ENCODE measurements around the gene S100B. TPM values are rescaled to one million over a fixed set of nuclear protein-coding genes. Genes with fewer than 3 reads are reported as not detected.

The S100B gene
- total and polyA plus RNA-seq, 3 experiments from 2014 or later = 0.91 to 24.1 (median 1.4) TPM

DNA sequence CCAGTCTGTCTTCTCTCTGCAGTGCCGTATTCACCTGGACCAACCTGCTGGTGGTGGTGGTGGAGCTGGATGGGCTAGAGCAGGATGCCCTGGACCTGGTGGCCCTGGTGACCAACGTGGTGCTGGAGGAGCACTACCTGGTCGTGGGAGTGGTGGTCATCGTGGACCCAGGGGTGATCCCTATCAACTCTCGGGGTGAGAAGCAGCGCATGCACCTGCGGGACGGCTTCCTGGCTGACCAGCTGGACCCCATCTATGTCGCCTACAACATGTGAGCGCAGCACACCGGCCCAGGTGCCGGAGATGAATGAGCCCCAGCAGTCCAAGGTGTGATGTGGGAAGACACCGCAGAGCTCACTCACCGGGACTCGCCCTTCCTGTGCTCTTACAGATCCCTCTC lies 37.5 kb downstream of the S100B start:
- peaks cover 32 to 91% (median 36%) of the 10 kb centered on the region in 3 donors for H3K36me3 Mint-ChIP-seq
- CTCF ChIA-PET = interaction anchor here (1.0 kb wide), 1 partner anchor 55 kb away, joined by 4 read pairs; no protein-coding TSS in a partner anchor
- H3K27ac ChIP-seq (ENCODE audit: low read depth, low read length) = no peak overlapping the region

DNA sequence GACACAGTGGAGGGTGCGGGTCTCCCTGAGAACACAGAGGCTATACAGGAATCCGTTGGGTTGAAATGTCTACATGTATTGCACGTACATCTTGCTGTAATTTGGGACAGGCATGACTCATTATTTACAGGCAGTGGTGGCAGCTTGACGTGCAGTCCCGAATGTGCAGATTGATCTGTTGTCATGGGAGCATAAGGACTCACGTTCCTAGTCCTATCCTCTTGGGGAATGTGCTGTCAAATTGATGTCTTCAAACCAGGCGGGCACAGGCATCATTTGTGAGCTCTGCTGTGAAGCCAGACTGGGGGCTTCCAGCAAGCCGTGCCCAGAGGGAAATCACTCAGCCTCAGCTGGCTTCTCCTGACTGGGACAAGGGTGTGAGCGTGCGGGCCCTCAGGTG lies 40.5 kb downstream of the S100B start:
- peaks cover 63% of the 10 kb centered on the region for H3K4me1 ChIP-seq (ENCODE audit: insufficient read depth, low read length)
- peak overlapping the region in 4 of 8 donors; percentile 52 to 96 (median 70) for H3K27ac Mint-ChIP-seq
- no peak overlapping the region for H3K4me3 ChIP-seq (ENCODE audit: low read length)
- H3K27ac ChIP-seq (ENCODE audit: low read depth, low read length) = no peak overlapping the region
- H3K27me3 Mint-ChIP-seq = no peaks in the 10 kb centered on the region
- peaks cover 49% of the 10 kb centered on the region for H3K36me3 ChIP-seq (ENCODE audit: insufficient read depth, low read length)
- peaks cover 17 to 95% (median 19%) of the 10 kb centered on the region in 3 donors for H3K36me3 Mint-ChIP-seq
- DNase-seq = no peak
- H3K4me3 Mint-ChIP-seq = no peak overlapping the region
- ChIA-PET POLR2A (no interaction called here), CTCF (interaction anchor here (0.8 to 2.3 kb wide), 2 partner anchors 12 to 15 kb away, joined by 3 to 6 read pairs; no protein-coding TSS in a partner anchor)
- no peaks in the 10 kb centered on the region for H3K27me3 ChIP-seq (ENCODE audit: insufficient read depth, low read length, poor library complexity, severe bottlenecking)
- no peaks in the 10 kb centered on the region for H3K9me3 Mint-ChIP-seq
- peaks cover 27 to 35% (median 30%) of the 10 kb centered on the region in 3 donors for H3K4me1 Mint-ChIP-seq
- H3K9me3 ChIP-seq (ENCODE audit: low read length) = no peaks in the 10 kb centered on the region

More for the DNA sequence above, 37.5 kb downstream of the S100B start:
- H3K9me3 Mint-ChIP-seq = peaks cover 0 to 2% (median 0%) of the 10 kb centered on the region in 5 donors
- H3K4me1 Mint-ChIP-seq = peaks cover under 1 to 17% (median 5%) of the 10 kb centered on the region in 3 donors
- POLR2A ChIA-PET = no interaction called here
- Histone ChIP-seq H3K4me3 (ENCODE audit: low read length) (no peak overlapping the region), H3K27me3 (ENCODE audit: insufficient read depth, low read length, poor library complexity, severe bottlenecking) (no peaks in the 10 kb centered on the region), H3K4me1 (ENCODE audit: insufficient read depth, low read length) (peaks cover 33% of the 10 kb centered on the region), H3K9me3 (ENCODE audit: low read length) (no peaks in the 10 kb centered on the region), H3K36me3 (ENCODE audit: insufficient read depth, low read length) (peaks cover 65% of the 10 kb centered on the region)
- H3K27ac Mint-ChIP-seq = peak overlapping the region in 5 of 8 donors; percentile 46 to 96 (median 61)
- H3K4me3 Mint-ChIP-seq = no peak overlapping the region
- no peak for DNase-seq
- H3K27me3 Mint-ChIP-seq = no peaks in the 10 kb centered on the region

DNA sequence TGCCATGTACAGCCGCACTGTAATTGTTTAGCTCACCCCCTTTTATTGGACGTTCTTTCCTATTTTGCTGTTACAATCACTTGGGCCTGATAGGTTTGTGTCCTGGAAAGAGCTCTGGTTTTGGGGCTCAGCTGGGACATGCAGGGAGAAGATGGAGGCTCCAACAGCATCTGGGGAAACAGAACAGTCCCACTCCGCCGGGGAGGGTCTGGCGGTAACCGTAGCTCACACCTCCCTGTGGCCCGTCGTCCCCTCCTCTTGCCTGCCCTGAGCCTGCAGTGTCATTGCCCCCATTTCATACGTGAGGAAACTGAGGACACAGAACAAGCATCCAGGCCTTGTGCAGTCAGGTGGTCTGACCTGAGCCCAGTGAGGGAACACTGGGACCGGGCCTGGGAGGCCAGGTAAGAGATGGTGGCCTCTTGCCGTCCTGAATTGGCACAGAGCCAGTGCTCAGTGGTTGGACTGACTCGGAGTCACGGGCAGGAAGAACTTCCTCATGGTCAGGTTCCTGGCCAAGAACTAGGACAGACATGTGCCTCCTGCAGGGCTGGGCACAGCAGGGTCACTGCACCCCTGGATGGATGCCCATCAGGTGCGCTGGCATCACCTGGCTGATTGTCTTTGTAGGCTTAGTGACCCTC lies 41.8 kb downstream of the S100B start:
- no peak for DNase-seq
- H3K27me3 Mint-ChIP-seq = no peaks in the 10 kb centered on the region
- peaks cover 76% of the 10 kb centered on the region for H3K4me1 ChIP-seq (ENCODE audit: insufficient read depth, low read length)
- H3K4me3 ChIP-seq (ENCODE audit: low read length) = no peak overlapping the region
- no peak overlapping the region for H3K4me3 Mint-ChIP-seq
- H3K36me3 Mint-ChIP-seq = peaks cover 16 to 88% (median 19%) of the 10 kb centered on the region in 3 donors
- POLR2A ChIA-PET = no interaction called here
- no peaks in the 10 kb centered on the region for H3K9me3 Mint-ChIP-seq
- no peak overlapping the region for H3K27ac ChIP-seq (ENCODE audit: low read depth, low read length)
- CTCF ChIA-PET = interaction anchor here (2.3 kb wide), 1 partner anchor 11 kb away, joined by 6 read pairs; no protein-coding TSS in a partner anchor
- H3K9me3 ChIP-seq (ENCODE audit: low read length) = no peaks in the 10 kb centered on the region
- peak overlapping the region in 7 of 8 donors; percentile 38 to 96 (median 73) for H3K27ac Mint-ChIP-seq
- H3K27me3 ChIP-seq (ENCODE audit: insufficient read depth, low read length, poor library complexity, severe bottlenecking) = no peaks in the 10 kb centered on the region
- H3K36me3 ChIP-seq (ENCODE audit: insufficient read depth, low read length) = peaks cover 49% of the 10 kb centered on the region
- peaks cover 37 to 44% (median 39%) of the 10 kb centered on the region in 3 donors for H3K4me1 Mint-ChIP-seq

DNA sequence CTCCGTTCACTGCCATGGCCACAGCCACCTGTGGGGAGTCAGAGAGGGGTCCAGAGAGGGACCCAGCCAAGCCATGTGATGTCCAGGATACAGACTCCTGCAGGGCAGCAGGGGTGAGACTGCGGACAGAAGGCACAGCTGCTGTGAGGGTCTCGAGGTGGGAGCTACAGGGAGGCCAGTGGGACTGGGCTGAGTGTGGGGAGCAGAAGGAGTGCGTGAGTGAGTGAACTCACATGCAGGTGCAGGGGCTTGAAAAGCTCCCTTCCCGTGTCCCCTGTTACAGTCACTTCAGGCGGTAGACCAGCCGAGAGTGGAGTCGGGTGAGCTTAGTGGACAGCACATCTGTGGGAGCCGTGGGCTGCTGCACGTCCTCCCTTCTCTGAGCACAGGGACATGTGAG lies 42.4 kb downstream of the S100B start:
- peaks cover 16 to 85% (median 19%) of the 10 kb centered on the region in 3 donors for H3K36me3 Mint-ChIP-seq
- H3K4me1 Mint-ChIP-seq = peaks cover 37 to 42% (median 39%) of the 10 kb centered on the region in 3 donors
- CTCF ChIA-PET = interaction anchor here (2.3 kb wide), 1 partner anchor 10 kb away, joined by 6 read pairs; no protein-coding TSS in a partner anchor

DNA sequence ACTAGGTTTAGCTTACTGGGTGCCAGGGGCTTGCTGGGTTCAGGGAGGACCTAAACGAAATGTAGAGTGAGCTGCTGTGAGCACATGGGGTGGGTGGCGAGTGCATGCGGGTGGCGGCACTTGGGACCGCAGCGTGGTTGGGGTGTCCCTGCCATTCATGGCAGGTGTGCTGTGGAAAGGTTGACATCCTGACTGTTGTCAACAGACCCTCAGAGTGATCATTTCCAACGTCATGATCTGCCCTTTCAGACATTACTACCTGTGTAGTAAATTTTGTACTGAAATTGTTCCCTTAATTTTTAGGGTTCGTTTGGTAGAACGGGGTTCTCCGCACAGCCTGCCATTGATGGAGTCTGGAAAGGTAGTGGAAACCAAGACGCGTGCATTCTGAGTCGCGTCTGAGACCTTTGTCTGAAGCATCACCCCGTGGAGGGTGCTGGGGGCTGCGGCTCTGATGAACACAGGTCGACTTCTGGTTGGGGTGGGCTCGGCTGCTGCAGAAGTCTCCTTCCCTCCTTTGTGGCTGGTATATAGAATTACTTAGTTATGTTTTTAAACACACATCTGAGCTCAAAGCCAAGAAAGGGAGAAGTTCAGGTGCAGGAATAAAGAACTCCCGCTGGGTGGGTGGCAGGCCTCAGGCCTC lies 43.3 kb downstream of the S100B start:
- no peaks in the 10 kb centered on the region for H3K9me3 Mint-ChIP-seq
- Histone ChIP-seq H3K27me3 (ENCODE audit: insufficient read depth, low read length, poor library complexity, severe bottlenecking) (no peaks in the 10 kb centered on the region), H3K4me3 (ENCODE audit: low read length) (no peak overlapping the region), H3K27ac (ENCODE audit: low read depth, low read length) (no peak overlapping the region), H3K4me1 (ENCODE audit: insufficient read depth, low read length) (peaks cover 74% of the 10 kb centered on the region), H3K9me3 (ENCODE audit: low read length) (no peaks in the 10 kb centered on the region), H3K36me3 (ENCODE audit: insufficient read depth, low read length) (peaks cover 38% of the 10 kb centered on the region)
- peak overlapping the region; percentile 51 to 99 (median 96) for H3K27ac Mint-ChIP-seq
- peaks cover 19 to 85% (median 22%) of the 10 kb centered on the region in 3 donors for H3K36me3 Mint-ChIP-seq
- peak in 2 of 5 donors; percentile 25 to 72 for DNase-seq
- peaks cover 39 to 44% (median 43%) of the 10 kb centered on the region in 3 donors for H3K4me1 Mint-ChIP-seq
- peak overlapping the region in 5 of 7 donors; percentile 75 to 83 (median 79) for H3K4me3 Mint-ChIP-seq
- POLR2A ChIA-PET = interaction anchor here (1.5 kb wide), 1 partner anchor 9 kb away, joined by 3 read pairs; no protein-coding TSS in a partner anchor
- peaks cover 0 to 2% of the 10 kb centered on the region in 2 donors for H3K27me3 Mint-ChIP-seq
- CTCF ChIA-PET = interaction anchor here (0.8 kb wide), 1 partner anchor 10 kb away, joined by 3 read pairs; no protein-coding TSS in a partner anchor

More for the DNA sequence above, 42.4 kb downstream of the S100B start:
- Mint-ChIP-seq H3K4me3 (no peak overlapping the region), H3K27me3 (no peaks in the 10 kb centered on the region), H3K9me3 (no peaks in the 10 kb centered on the region), H3K27ac (peak overlapping the region in 6 of 8 donors; percentile 38 to 99 (median 84))
- H3K27me3 ChIP-seq (ENCODE audit: insufficient read depth, low read length, poor library complexity, severe bottlenecking) = no peaks in the 10 kb centered on the region
- no peak for DNase-seq
- H3K4me3 ChIP-seq (ENCODE audit: low read length) = no peak overlapping the region
- peaks cover 46% of the 10 kb centered on the region for H3K36me3 ChIP-seq (ENCODE audit: insufficient read depth, low read length)
- H3K9me3 ChIP-seq (ENCODE audit: low read length) = no peaks in the 10 kb centered on the region
- POLR2A ChIA-PET = no interaction called here
- H3K27ac ChIP-seq (ENCODE audit: low read depth, low read length) = no peak overlapping the region
- peaks cover 76% of the 10 kb centered on the region for H3K4me1 ChIP-seq (ENCODE audit: insufficient read depth, low read length)

DNA sequence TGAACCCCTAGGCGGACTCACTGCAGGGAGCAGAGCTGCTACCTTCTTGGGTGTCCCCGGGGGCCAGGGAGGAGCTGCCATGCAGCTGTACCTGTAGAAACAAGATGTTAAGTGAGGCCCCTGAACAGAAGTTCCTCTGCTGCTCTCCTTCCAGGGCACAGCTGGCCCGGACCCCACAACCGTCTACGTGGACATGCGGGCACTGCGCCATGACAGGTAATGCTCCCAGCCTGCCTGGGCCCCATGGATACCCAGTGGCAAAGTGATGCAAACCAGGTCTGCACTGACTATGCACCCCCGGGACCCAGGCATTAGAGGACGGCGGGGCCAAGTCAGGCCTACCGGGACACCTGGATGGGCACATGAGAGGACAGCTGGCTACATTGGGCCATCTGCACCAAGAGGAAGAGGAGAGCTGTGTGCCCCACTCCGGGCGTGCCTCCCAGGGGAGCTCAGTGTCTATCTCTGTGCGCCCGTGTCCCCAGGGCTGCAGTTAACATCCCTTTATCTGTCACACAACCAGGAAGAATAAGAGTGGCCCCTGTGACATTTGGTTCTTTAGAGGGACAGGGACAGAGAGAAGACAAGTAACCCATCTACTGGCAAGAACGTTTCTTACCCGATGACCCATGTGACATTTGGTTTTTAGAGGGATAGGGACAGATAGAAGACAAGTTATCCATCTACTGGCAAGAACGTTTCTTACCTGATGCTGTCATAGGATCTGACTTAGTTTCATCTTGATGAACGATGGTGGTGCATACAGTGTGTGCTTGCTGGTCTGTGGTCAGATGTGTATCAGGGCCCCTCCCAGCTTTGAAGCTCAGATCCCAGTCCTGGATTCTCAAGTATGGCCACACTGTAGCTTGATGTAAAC lies 44.1 kb downstream of the S100B start:
- ChIA-PET POLR2A (interaction anchor here (1.5 to 2.6 kb wide), 2 partner anchors 9 to 75 kb away, joined by 3 to 21 read pairs; partner anchors contain the start of gene PRMT2), CTCF (interaction anchor here (0.8 kb wide), 1 partner anchor 11 kb away, joined by 3 read pairs; no protein-coding TSS in a partner anchor)
- Histone ChIP-seq H3K36me3 (ENCODE audit: insufficient read depth, low read length) (peaks cover 33% of the 10 kb centered on the region), H3K27ac (ENCODE audit: low read depth, low read length) (no peak overlapping the region), H3K27me3 (ENCODE audit: insufficient read depth, low read length, poor library complexity, severe bottlenecking) (no peaks in the 10 kb centered on the region), H3K4me1 (ENCODE audit: insufficient read depth, low read length) (peaks cover 74% of the 10 kb centered on the region), H3K4me3 (ENCODE audit: low read length) (no peak overlapping the region), H3K9me3 (ENCODE audit: low read length) (no peaks in the 10 kb centered on the region)
- Mint-ChIP-seq H3K27me3 (peaks cover 0 to 2% of the 10 kb centered on the region in 2 donors), H3K9me3 (no peaks in the 10 kb centered on the region), H3K27ac (peak overlapping the region; percentile 95 to 99 (median 96)), H3K4me1 (peaks cover 39 to 48% (median 45%) of the 10 kb centered on the region in 3 donors), H3K4me3 (peak overlapping the region; percentile 75 to 83 (median 81)), H3K36me3 (peaks cover 20 to 82% (median 24%) of the 10 kb centered on the region in 3 donors)
- DNase-seq = no peak

DNA sequence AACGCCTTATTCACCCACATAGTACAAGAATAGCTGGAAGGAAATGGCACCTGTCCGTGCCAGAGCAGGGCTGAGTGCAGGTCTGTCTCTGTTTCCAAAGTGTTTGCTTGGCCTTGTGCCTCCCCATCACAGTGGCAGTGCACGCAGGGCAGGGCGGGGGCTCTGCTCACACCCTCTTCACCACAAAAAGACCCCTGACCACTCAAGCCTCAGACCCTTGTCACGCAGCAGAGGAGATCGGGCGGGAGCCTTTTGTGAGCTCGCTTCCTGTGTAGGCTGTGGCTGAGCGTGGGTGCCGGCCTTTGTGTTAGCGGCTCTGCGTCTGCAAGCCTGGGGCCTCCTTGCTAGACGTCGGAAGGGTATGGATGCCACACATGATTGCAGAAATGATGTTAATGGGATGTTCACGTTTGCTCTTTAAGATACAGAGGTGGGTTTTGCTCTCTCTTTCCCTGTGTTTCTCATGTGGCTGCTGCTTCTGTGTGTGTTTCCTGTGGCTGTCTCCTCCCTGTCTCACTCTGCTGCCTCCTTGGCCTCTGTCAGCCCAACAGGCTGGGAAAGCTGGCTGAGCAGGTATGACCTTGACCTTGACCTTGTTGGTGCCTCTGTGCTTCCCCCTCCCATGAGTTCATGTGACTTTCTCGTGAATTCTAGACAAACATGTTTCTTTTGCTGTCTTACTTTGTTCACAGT lies 45.4 kb downstream of the S100B start:
- Mint-ChIP-seq H3K27me3 (peaks cover 0 to 2% of the 10 kb centered on the region in 2 donors), H3K4me1 (peaks cover 39 to 48% (median 46%) of the 10 kb centered on the region in 3 donors), H3K36me3 (peaks cover 20 to 81% (median 23%) of the 10 kb centered on the region in 3 donors), H3K4me3 (peak overlapping the region; percentile 55 to 83 (median 81)), H3K27ac (peak overlapping the region; percentile 95 to 99 (median 96)), H3K9me3 (no peaks in the 10 kb centered on the region)
- Histone ChIP-seq H3K9me3 (ENCODE audit: low read length) (no peaks in the 10 kb centered on the region), H3K36me3 (ENCODE audit: insufficient read depth, low read length) (peaks cover 24% of the 10 kb centered on the region), H3K27me3 (ENCODE audit: insufficient read depth, low read length, poor library complexity, severe bottlenecking) (no peaks in the 10 kb centered on the region), H3K4me1 (ENCODE audit: insufficient read depth, low read length) (peaks cover 83% of the 10 kb centered on the region), H3K4me3 (ENCODE audit: low read length) (peak overlapping the region; percentile 21), H3K27ac (ENCODE audit: low read depth, low read length) (peak overlapping the region; percentile 20)
- DNase-seq = peak; percentile 38 to 87 (median 71)
- ChIA-PET CTCF (interaction anchor here (0.7 to 1.9 kb wide), 7 partner anchors 8 to 138 kb away, joined by 3 to 6 read pairs (median 4); no protein-coding TSS in a partner anchor), POLR2A (interaction anchor here (0.6 to 2.6 kb wide), 4 partner anchors 8 to 77 kb away, joined by 5 to 21 read pairs (median 8); partner anchors contain the start of gene PRMT2)

Measured in CD8-positive, alpha-beta memory T cell (primary cell).